Measurements from ENCODE around the gene SUSD2.
"Not testable (repeated sequence)": the region's sequence is repeated elsewhere in the genome, so short reads cannot be mapped to it uniquely, and the experiment has no call there.

The SUSD2 gene

GRCh38 chr22:24181088-24181995 lies at the start of gene SUSD2:
Gene SUSD2 (plus strand): TSS chr22:24181487. CDS start chr22:24181520, 33 bp downstream.
- no peak for DNase-seq

GRCh38 chr22:24133187-24133965 lies 47.9 kb upstream of the SUSD2 start:
- no peak for DNase-seq

GRCh38 chr22:24134090-24134846 lies 47.0 kb upstream of the SUSD2 start:
- DNase-seq: no peak

- not testable (repeated sequence) for DNase-seq
These were observed 44.8 kb upstream of the SUSD2 start for GRCh38 chr22:24136533-24136932.

GRCh38 chr22:24137595-24137994 lies 43.7 kb upstream of the SUSD2 start:
- DNase-seq: no peak

- no peak for DNase-seq
These were observed 42.5 kb upstream of the SUSD2 start for GRCh38 chr22:24138649-24139420.

- no peak for DNase-seq
These were observed 40.9 kb upstream of the SUSD2 start for GRCh38 chr22:24140357-24140756.

GRCh38 chr22:24141586-24141985 lies 39.7 kb upstream of the SUSD2 start:
- no peak for DNase-seq

- DNase-seq: no peak
These were observed 39.0 kb upstream of the SUSD2 start for GRCh38 chr22:24142241-24142640.

GRCh38 chr22:24142831-24143230 lies 38.5 kb upstream of the SUSD2 start:
- DNase-seq: no peak

- no peak for DNase-seq
These were observed 37.1 kb upstream of the SUSD2 start for GRCh38 chr22:24144056-24144777.

GRCh38 chr22:24144778-24145085 lies 36.6 kb upstream of the SUSD2 start:
- DNase-seq: no peak

- DNase-seq: peak; percentile 44
These were observed 35.7 kb upstream of the SUSD2 start for GRCh38 chr22:24145446-24146193.

- DNase-seq: peak; percentile 44
These were observed 35.1 kb upstream of the SUSD2 start for GRCh38 chr22:24146194-24146616.

GRCh38 chr22:24146791-24147353 lies 34.4 kb upstream of the SUSD2 start:
- DNase-seq: no peak

- DNase-seq: no peak
These were observed 33.6 kb upstream of the SUSD2 start for GRCh38 chr22:24147666-24148065.

- no peak for DNase-seq
These were observed 32.8 kb upstream of the SUSD2 start for GRCh38 chr22:24148266-24149197.

GRCh38 chr22:24149198-24149590 lies 32.1 kb upstream of the SUSD2 start:
- no peak for DNase-seq

GRCh38 chr22:24153353-24153752 lies 27.9 kb upstream of the SUSD2 start:
- DNase-seq: no peak

- no peak for DNase-seq
These were observed 27.3 kb upstream of the SUSD2 start for GRCh38 chr22:24153959-24154358.

Measured in OCI-M1 (cell line).